Ovary (tissue), 3 donors: Measurements from ENCODE around the gene TMOD3.

Experiments
- POLR2A ChIP-seq: fragments of 450-650 bp; IDR thresholded peaks from one replicate; pipeline ENCODE4 v1.6.1; 2017; ENCODE audit warnings: antibody characterized with exemption, mild to moderate bottlenecking, moderate library complexity
- TF ChIP-seq, protein P1 (sequence below), 3 donors: fragments of 450-650 bp in 2 of 3; fragments of 200-600 bp in 1 of 3; IDR thresholded peaks; one replicate each; pipeline versions ENCODE4 v1.5.1 to v1.8.0; 2016 to 2022; ENCODE audit warnings: antibody characterized with exemption in 3 of 3, mild to moderate bottlenecking in 1 of 3
- donor health status: DM: no; HTN: no; CAD: no.

- TF ChIP-seq, protein P1, sequence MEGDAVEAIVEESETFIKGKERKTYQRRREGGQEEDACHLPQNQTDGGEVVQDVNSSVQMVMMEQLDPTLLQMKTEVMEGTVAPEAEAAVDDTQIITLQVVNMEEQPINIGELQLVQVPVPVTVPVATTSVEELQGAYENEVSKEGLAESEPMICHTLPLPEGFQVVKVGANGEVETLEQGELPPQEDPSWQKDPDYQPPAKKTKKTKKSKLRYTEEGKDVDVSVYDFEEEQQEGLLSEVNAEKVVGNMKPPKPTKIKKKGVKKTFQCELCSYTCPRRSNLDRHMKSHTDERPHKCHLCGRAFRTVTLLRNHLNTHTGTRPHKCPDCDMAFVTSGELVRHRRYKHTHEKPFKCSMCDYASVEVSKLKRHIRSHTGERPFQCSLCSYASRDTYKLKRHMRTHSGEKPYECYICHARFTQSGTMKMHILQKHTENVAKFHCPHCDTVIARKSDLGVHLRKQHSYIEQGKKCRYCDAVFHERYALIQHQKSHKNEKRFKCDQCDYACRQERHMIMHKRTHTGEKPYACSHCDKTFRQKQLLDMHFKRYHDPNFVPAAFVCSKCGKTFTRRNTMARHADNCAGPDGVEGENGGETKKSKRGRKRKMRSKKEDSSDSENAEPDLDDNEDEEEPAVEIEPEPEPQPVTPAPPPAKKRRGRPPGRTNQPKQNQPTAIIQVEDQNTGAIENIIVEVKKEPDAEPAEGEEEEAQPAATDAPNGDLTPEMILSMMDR (IDR thresholded peaks at IDR 0.05), result no peak
- TF ChIP-seq POLR2A, result no peak
Measured at GRCh38 chr15:51866161-51866560, 36.7 kb downstream of the TMOD3 start.
